Smooth muscle cell of trachea (primary cell): Measurements from ENCODE around the gene GXYLT2. TPM values are rescaled to one million over a fixed set of nuclear protein-coding genes. Genes with fewer than 3 reads are reported as not detected.

Experiments
- total RNA-seq: library from RNA; depleted of rRNA; stranded (reverse); fragments of >200 nt; gene quantifications from 2 replicates; pipeline ENCODE4 v1.2.1, GENCODE V29; 2014

Gene GXYLT2, protein sequence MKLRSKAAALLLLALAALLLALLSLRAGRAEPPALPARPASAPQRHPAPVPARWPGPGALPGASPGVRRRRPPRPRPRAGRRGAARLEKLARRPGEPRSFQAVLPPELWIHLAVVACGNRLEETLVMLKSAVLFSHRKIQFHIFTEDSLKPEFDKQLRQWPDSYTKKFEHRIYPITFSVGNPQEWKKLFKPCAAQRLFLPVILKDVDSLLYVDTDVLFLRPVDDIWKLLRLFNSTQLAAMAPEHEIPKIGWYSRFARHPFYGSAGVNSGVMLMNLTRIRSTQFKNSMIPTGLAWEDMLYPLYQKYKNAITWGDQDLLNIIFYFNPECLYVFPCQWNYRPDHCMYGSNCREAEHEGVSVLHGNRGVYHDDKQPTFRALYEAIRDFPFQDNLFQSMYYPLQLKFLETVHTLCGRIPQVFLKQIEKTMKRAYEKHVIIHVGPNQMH
- total RNA-seq = 26.0 and 32.4 TPM in 2 replicates

DNA sequence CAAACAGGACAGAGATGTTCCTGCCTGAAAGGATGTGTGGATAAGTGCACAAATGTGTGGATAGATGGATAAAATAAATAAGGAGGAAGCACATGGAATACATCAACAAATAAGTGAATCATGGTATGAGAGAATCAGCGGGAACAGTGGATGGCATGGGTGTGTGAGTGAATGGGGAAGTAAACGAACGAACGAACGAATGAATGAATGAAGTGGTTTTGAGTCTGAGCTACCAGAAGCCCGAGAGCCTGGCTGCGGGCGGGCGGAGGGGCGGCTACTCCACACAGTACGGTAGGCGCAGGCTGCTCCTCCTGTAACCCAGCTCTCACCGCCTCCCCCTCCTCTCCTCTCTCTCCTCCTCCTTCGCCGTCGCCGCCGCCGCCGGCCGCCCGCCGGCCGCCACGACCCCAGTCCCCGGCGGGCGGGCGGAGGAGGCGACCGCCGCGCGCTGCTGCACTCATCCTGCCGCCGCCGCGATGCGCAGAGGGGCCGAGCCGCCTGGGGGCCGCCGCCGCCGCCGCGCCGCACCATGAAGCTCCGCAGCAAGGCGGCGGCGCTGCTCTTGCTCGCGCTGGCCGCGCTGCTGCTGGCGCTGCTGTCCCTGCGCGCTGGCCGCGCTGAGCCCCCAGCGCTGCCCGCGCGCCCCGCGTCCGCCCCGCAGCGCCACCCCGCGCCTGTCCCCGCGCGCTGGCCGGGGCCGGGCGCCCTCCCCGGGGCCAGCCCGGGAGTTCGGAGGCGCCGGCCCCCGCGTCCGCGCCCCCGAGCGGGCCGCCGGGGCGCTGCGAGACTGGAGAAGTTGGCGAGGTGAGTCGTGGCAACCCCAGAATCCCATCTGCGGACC lies at the start of gene GXYLT2:
Gene GXYLT2, plus strand, starts transcription at position 342 of the 841 bp plus-strand sequence. Its CDS starts 188 bp downstream, at position 530.

DNA sequence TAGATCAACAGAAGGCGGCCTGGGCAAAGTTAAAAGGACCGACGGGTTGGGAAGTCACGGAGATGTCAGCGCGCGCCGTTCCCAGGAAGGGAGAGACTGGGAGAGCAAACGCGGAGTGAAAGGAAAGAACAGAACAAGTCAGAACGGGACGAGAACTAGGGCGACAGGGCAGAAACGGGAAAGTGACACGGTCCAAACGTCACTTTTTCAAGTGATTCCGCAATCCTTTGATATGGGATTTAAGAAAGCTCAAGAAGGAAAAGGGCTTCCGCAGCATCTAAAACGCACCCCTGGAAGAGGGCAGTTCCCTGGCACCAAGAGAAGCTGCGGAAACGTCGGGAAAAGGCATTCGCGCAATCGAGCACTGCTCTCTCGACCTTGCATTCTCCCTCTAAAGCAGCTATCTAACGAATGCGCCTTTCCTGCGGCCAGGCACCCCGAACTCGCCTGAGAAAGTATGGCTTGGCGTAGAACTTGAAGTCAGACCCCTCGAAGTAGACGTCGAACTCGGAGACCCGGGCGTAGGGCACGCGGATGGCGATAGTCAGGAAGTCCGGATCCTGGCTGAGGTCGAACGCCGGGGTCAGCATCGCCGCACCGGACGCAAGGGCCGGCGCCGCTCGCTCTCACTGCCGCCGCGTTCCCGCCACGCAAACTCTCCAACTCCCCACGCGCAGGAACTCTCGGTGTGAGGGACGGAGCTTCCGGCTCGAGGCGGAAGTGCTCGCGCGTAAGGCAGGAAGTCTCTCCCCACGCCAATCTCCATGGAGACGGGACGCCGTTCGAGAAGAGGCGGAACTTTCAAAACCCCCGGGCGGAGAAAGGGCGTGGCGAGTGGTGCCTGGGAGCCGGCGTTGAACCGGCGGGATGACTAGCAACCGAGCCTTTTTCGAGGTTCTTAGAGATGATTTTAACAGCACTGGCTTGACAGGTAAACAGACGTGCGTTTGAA lies 39.8 kb upstream of the GXYLT2 start, which contains the start of gene SHQ1:
Gene SHQ1, minus strand, starts transcription at position 695 of the 952 bp plus-strand sequence. Its CDS starts 105 bp downstream, at position 590.

DNA sequence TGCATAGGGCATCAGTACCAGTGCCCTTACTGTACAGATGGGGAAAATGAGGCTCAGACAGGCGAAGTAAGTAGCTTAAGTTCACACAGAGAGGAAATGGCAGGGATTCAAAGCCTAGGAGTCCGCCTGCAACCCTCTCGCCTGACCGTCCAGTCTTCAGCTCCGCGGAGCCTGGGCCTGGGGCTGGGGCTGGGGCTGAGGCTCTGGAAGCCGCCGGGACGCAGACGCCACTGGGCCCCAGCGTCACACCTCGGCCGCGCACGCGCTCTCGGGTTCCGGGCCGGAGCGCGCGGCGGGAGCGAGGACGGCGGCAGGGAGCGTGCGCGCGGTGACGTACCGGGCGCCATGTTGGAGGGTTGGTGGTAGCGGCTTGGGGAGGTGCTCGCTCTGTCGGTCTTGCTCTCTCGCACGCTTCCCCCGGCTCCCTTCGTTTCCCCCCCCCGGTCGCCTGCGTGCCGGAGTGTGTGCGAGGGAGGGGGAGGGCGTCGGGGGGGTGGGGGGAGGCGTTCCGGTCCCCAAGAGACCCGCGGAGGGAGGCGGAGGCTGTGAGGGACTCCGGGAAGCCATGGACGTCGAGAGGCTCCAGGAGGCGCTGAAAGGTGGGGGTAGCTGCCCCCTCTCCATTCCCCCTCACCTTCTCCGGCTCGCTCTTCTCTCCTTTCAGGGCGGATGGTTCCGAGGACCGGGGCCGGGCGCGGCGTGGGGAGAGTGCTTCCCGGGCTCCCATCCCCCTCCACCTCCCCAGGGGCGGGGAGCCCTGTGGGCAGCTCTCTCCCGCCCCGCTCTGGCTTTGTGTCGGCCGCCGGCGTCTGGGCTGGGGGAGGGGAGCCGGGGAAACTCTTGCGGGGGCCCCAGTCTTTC lies 108.9 kb downstream of the GXYLT2 start, which contains the start of gene PPP4R2:
Gene PPP4R2, plus strand, starts transcription at position 339 of the 861 bp plus-strand sequence. Its CDS starts 227 bp downstream, at position 566.

Other genes with a start within 250 kb of the GXYLT2 start
- gene SHQ1, start 39.6 kb upstream of the GXYLT2 start, total RNA-seq = 17.2 and 23.0 TPM in 2 replicates
- 57.7 and 61.7 TPM in 2 replicates for gene PPP4R2, start 108.8 kb downstream of the GXYLT2 start, total RNA-seq
- gene EBLN2, start 173.6 kb downstream of the GXYLT2 start, total RNA-seq = 2.3 and 6.1 TPM in 2 replicates